GM12878 (cell line): ENCODE results near the gene RPS8. TPM values are rescaled to one million over a fixed set of nuclear protein-coding genes. Genes with fewer than 3 reads are reported as not detected.

Experiments
- ATAC-seq: fragments of 200-7000 bp; cut with Tn5 transposase; 3 replicates; pipeline ENCODE4 v1.9.1; 2020; ENCODE audit warnings: mild to moderate bottlenecking, moderate library complexity
- BruUV-seq: library from RNA; stranded (reverse); fragments of 400-500 nt; replicated peaks from 2 replicates; lab custom pipeline; 2021; lab: Mats Ljungman, UMichigan
- CTCF ChIA-PET: fragments of 300-600 bp; sonication (Branson Sonifier 250); formaldehyde crosslinking; extraction: SDS; loops from one replicate; lab custom pipeline; 2021; ENCODE audit warnings: inconsistent platforms; lab: Yijun Ruan, JAX
- POLR2A ChIA-PET: fragments of 350-600 bp; formaldehyde crosslinking; extraction: SDS; loops from one replicate; lab custom pipeline; 2021; ENCODE audit warnings: inconsistent platforms; lab: Charles Lee
- RAD21 ChIA-PET: fragments of 300-600 bp; sonication (Branson Sonifier 250); formaldehyde crosslinking; loops from one replicate; lab custom pipeline; 2023; ENCODE audit warnings: antibody characterized with exemption; ENCODE audit not compliant: unreplicated experiment; lab: Charles Lee
- SMC1A ChIA-PET: fragments of 300-600 bp; sonication (Branson Sonifier 250); formaldehyde crosslinking; loops from one replicate; lab custom pipeline; 2023; ENCODE audit not compliant: unreplicated experiment, uncharacterized antibody; lab: Charles Lee
- DNase-seq: peaks from one replicate; pipeline ENCODE4 v3.0.0-alpha.2; 2011; ENCODE audit warnings: low read depth, low spot score
- FAIRE-seq: peaks from 3 replicates; lab custom pipeline; 2011; peaks lifted over from hg19 to GRCh38; lab: Jason Lieb, UNC
- H2AFZ ChIP-seq: 2 replicates; pipeline ENCODE4 v1.6.0; 2011; ENCODE audit warnings: low read depth, low read length, control low read depth; ENCODE audit not compliant: control insufficient read depth
- H3K27ac ChIP-seq: 2 replicates; pipeline ENCODE4 v1.5.1; 2011; ENCODE audit warnings: control low read depth; ENCODE audit not compliant: control insufficient read depth, insufficient read depth
- H3K27me3 ChIP-seq, 2 experiments: replicated peaks in 1 of 2; 2 replicates each; pipeline versions ENCODE4 v1.6.0 to v1.6.1; 2011; ENCODE audit warnings: low read length in 1 of 2; ENCODE audit not compliant: control insufficient read depth in 2 of 2, insufficient read depth in 2 of 2
- H3K36me3 ChIP-seq, 2 experiments: 2 replicates each; pipeline ENCODE4 v1.5.1; 2011; ENCODE audit warnings: low read length in 1 of 2; ENCODE audit not compliant: control insufficient read depth in 2 of 2, insufficient read depth in 2 of 2
- H3K4me1 ChIP-seq: 2 replicates; pipeline ENCODE4 v1.6.1; 2011; ENCODE audit warnings: mild to moderate bottlenecking, low read length, moderate library complexity, mixed read lengths; ENCODE audit not compliant: control insufficient read depth, insufficient read depth
- H3K4me2 ChIP-seq: 2 replicates; pipeline ENCODE4 v1.6.0; 2011; ENCODE audit warnings: control low read depth; ENCODE audit not compliant: control insufficient read depth, insufficient read depth
- H3K4me3 ChIP-seq: fragments of 200-600 bp; sonication (generic); 2 replicates; pipeline ENCODE4 v1.5.1; 2016
- H3K79me2 ChIP-seq: 2 replicates; pipeline ENCODE4 v1.6.0; 2011; ENCODE audit warnings: low read length; ENCODE audit not compliant: control insufficient read depth, insufficient read depth
- H3K9ac ChIP-seq: 2 replicates; pipeline ENCODE4 v1.8.0; 2011; ENCODE audit warnings: low read length, control low read depth, mixed read lengths; ENCODE audit not compliant: control insufficient read depth, insufficient read depth
- H3K9me3 ChIP-seq: replicated peaks from 3 replicates; pipeline ENCODE4 v1.5.1; 2011; ENCODE audit warnings: mild to moderate bottlenecking, low read length; ENCODE audit not compliant: control insufficient read depth, insufficient read depth
- H4K20me1 ChIP-seq: 2 replicates; pipeline ENCODE4 v1.6.0; 2011; ENCODE audit not compliant: control insufficient read depth, insufficient read depth
- CBX5 ChIP-seq: sonication (generic); IDR thresholded peaks from 2 replicates; pipeline ENCODE4 v1.6.1; 2016; ENCODE audit warnings: low read depth, moderate library complexity, mild to moderate bottlenecking, inconsistent platforms
- MTA2 ChIP-seq: fragments of 450-650 bp; IDR thresholded peaks from 2 replicates; pipeline ENCODE4 v1.6.1; 2016; ENCODE audit warnings: low read depth, mild to moderate bottlenecking, moderate library complexity
- MYB ChIP-seq: fragments of 150-350 bp; IDR thresholded peaks from 2 replicates; pipeline ENCODE4 v1.6.1; 2014; ENCODE audit warnings: mild to moderate bottlenecking, low read depth, low read length, borderline replicate concordance
- RB1 ChIP-seq: fragments of 450-650 bp; formaldehyde crosslinking; IDR thresholded peaks from 2 replicates; pipeline ENCODE4 v1.6.1; 2017; ENCODE audit warnings: mild to moderate bottlenecking, borderline replicate concordance
- SPI1 ChIP-seq: IDR thresholded peaks from 2 replicates; pipeline ENCODE4 v1.6.1; 2011; ENCODE audit warnings: low read depth, mild to moderate bottlenecking, low read length, moderate library complexity, borderline replicate concordance; ENCODE audit not compliant: insufficient read depth
- WGBS: methylation state at CpG from one replicate; pipeline ENCODE4 v1.1.6; 2016; ENCODE audit warnings: low lambda C conversion rate; ENCODE audit not compliant: insufficient replicate concordance, insufficient coverage; ENCODE audit errors: missing lambda C conversion rate; 5-methylcytosine and 5-hydroxymethylcytosine counted together
- in situ Hi-C: fragments of 300-500 bp; cut with MboI; formaldehyde crosslinking; loops from 9 replicates; pipeline ENCODE4 v1.14.3; 2018; ENCODE audit warnings: mixed read lengths
- intact Hi-C: fragments of 100-400 bp; cut with micrococcal nuclease; formaldehyde crosslinking; loops from one replicate; pipeline ENCODE4 v1.14.2; 2022; ENCODE audit not compliant: unreplicated experiment
- polyA plus RNA-seq, 11 experiments: library from polyadenylated mRNA; depleted of rRNA in 4 of 11; unstranded in 6 of 11; stranded (reverse) in 5 of 11; fragments of >200 nt; fragmentation: Nextera tagmentation in 4 of 11; fragmentation: Illumina TruSeq in 1 of 11; extraction: Ambion mirVana in 4 of 11; extraction: Trizol in 1 of 11; gene quantifications; 1 replicate in 1 of 11; 2 replicates in 10 of 11; pipeline versions ENCODE4 v1.2.1 to v1.2.3, GENCODE V29; 2011 to 2016; ENCODE audit warnings: inconsistent platforms in 2 of 11, missing spikeins in 2 of 11, low read depth in 1 of 11
- total RNA-seq, 4 experiments: library from RNA; depleted of rRNA in 3 of 4; stranded (reverse); fragments of >200 nt in 3 of 4; fragmentation: Illumina TruSeq in 1 of 4; extraction: Trizol in 1 of 4; gene quantifications; 2 replicates each; pipeline versions ENCODE4 v1.2.1 to v1.2.3, GENCODE V29; 2013 to 2021
- TF ChIP-seq, protein P1 (sequence below): IDR thresholded peaks from 2 replicates; pipeline ENCODE4 v1.6.1; 2011; ENCODE audit warnings: mild to moderate bottlenecking, low read depth, low read length, moderate library complexity; ENCODE audit not compliant: insufficient replicate concordance
- TF ChIP-seq, protein P2 (sequence below): fragments of 450-650 bp; formaldehyde crosslinking; IDR thresholded peaks from 2 replicates; pipeline ENCODE4 v1.4.0; 2022; ENCODE audit warnings: mild to moderate bottlenecking, moderate library complexity
- TF ChIP-seq, protein P3 (sequence below): fragments of 450-650 bp; IDR thresholded peaks from 2 replicates; pipeline ENCODE4 v1.6.1; 2017; ENCODE audit warnings: low read depth, mild to moderate bottlenecking, moderate library complexity
- TF ChIP-seq, protein P4 (sequence below): fragments of 450-650 bp; formaldehyde crosslinking; IDR thresholded peaks from 2 replicates; pipeline ENCODE4 v1.5.0; 2022; ENCODE audit warnings: mild to moderate bottlenecking, missing genetic modification characterization

RPS8 gene
- total and polyA plus RNA-seq, 10 of the 15 experiments (the other 5 are each of a cell fraction or from before 2014, with no cell fraction given) = 1,296 to 3,461 (median 2,877) TPM

DNA sequence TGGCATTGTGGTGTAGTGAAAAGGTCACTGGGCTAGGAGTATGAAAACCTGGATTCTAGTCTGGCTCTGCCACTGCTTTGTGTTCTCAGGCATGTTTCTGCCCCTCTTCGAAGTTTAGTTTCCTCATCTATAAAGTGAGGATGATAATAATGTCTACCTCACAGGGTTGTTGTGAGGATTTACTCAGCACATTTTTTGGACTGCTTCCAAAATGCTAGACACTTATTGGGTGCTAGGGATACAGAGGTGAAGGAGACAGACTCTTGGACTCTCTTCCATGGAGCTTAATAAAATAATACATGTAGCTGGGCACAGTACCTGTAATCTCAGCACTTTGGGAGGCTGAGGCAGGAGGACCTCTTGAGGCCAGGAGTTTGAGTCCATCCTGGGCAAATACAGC lies 32.1 kb upstream of the RPS8 start:
- no peak overlapping the region for H2AFZ ChIP-seq
- H3K27ac ChIP-seq = no peak overlapping the region
- no TSS peak for BruUV-seq
- WGBS = 96% methylated on average over 1 of the region's 1 CpG
- intact Hi-C loops = no loop called here
- peaks cover 14 to 18% of the 10 kb centered on the region in 2 experiments for H3K36me3 ChIP-seq
- no peak for ATAC-seq
- H3K79me2 ChIP-seq = peaks cover 46% of the 10 kb centered on the region
- in situ Hi-C loops = no loop called here
- 0 out of 2 replicates have a peak overlapping the region, but pooled peaks have one; percentile 31 for H3K4me3 ChIP-seq
- RAD21 ChIA-PET = interaction anchor here (0.7 to 1.1 kb wide), 4 partner anchors 11 to 497 kb away, joined by 3 to 4 read pairs (median 3); no protein-coding TSS in a partner anchor
- H3K9me3 ChIP-seq = no peaks in the 10 kb centered on the region
- no peak for DNase-seq
- H3K4me1 ChIP-seq = no peaks in the 10 kb centered on the region; the same call in 1 of the 2 replicates
- no peak overlapping the region for H3K4me2 ChIP-seq
- no peak for FAIRE-seq
- CTCF ChIA-PET = interaction anchor here (1.1 to 1.9 kb wide), 6 partner anchors 11 to 550 kb away, joined by 3 to 11 read pairs (median 4); partner anchors contain the start of genes RNU5D-1 and RPS8
- H3K27me3 ChIP-seq = no peaks in the 10 kb centered on the region
- no peaks in the 10 kb centered on the region for H4K20me1 ChIP-seq
- H3K9ac ChIP-seq = no peak overlapping the region
- POLR2A ChIA-PET = interaction anchor here (0.6 to 2.4 kb wide), 8 partner anchors 10 to 1091 kb away, joined by 3 to 7 read pairs (median 3); partner anchors contain the start of genes RNU5D-1 and RPS8
- SMC1A ChIA-PET = interaction anchor here (0.5 to 3.3 kb wide), 5 partner anchors 12 to 213 kb away, joined by 3 to 26 read pairs (median 5); partner anchors contain the start of genes RNU5D-1 and RPS8
- TF ChIP-seq, protein P1, sequence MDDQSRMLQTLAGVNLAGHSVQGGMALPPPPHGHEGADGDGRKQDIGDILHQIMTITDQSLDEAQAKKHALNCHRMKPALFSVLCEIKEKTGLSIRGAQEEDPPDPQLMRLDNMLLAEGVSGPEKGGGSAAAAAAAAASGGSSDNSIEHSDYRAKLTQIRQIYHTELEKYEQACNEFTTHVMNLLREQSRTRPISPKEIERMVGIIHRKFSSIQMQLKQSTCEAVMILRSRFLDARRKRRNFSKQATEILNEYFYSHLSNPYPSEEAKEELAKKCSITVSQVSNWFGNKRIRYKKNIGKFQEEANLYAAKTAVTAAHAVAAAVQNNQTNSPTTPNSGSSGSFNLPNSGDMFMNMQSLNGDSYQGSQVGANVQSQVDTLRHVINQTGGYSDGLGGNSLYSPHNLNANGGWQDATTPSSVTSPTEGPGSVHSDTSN = no peak
- TF ChIP-seq RB1 = no peak
- TF ChIP-seq, protein P2, sequence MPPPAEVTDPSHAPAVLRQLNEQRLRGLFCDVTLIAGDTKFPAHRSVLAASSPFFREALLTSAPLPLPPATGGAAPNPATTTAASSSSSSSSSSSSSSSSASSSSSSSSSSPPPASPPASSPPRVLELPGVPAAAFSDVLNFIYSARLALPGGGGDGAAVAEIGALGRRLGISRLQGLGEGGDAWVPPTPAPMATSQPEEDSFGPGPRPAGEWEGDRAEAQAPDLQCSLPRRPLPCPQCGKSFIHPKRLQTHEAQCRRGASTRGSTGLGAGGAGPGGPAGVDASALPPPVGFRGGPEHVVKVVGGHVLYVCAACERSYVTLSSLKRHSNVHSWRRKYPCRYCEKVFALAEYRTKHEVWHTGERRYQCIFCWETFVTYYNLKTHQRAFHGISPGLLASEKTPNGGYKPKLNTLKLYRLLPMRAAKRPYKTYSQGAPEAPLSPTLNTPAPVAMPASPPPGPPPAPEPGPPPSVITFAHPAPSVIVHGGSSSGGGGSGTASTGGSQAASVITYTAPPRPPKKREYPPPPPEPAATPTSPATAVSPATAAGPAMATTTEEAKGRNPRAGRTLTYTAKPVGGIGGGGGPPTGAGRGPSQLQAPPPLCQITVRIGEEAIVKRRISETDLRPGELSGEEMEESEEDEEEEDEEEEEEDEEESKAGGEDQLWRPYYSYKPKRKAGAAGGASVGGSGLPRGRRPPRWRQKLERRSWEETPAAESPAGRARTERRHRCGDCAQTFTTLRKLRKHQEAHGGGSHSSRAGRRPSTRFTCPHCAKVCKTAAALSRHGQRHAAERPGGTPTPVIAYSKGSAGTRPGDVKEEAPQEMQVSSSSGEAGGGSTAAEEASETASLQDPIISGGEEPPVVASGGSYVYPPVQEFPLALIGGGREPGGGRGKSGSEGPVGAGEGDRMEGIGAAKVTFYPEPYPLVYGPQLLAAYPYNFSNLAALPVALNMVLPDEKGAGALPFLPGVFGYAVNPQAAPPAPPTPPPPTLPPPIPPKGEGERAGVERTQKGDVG (CRISPR knock-in tag) = no peak
- TF ChIP-seq SPI1 = no peak
- TF ChIP-seq, protein P3, sequence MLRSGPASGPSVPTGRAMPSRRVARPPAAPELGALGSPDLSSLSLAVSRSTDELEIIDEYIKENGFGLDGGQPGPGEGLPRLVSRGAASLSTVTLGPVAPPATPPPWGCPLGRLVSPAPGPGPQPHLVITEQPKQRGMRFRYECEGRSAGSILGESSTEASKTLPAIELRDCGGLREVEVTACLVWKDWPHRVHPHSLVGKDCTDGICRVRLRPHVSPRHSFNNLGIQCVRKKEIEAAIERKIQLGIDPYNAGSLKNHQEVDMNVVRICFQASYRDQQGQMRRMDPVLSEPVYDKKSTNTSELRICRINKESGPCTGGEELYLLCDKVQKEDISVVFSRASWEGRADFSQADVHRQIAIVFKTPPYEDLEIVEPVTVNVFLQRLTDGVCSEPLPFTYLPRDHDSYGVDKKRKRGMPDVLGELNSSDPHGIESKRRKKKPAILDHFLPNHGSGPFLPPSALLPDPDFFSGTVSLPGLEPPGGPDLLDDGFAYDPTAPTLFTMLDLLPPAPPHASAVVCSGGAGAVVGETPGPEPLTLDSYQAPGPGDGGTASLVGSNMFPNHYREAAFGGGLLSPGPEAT = no peak
- no peak for TF ChIP-seq CBX5
- TF ChIP-seq, protein P4, sequence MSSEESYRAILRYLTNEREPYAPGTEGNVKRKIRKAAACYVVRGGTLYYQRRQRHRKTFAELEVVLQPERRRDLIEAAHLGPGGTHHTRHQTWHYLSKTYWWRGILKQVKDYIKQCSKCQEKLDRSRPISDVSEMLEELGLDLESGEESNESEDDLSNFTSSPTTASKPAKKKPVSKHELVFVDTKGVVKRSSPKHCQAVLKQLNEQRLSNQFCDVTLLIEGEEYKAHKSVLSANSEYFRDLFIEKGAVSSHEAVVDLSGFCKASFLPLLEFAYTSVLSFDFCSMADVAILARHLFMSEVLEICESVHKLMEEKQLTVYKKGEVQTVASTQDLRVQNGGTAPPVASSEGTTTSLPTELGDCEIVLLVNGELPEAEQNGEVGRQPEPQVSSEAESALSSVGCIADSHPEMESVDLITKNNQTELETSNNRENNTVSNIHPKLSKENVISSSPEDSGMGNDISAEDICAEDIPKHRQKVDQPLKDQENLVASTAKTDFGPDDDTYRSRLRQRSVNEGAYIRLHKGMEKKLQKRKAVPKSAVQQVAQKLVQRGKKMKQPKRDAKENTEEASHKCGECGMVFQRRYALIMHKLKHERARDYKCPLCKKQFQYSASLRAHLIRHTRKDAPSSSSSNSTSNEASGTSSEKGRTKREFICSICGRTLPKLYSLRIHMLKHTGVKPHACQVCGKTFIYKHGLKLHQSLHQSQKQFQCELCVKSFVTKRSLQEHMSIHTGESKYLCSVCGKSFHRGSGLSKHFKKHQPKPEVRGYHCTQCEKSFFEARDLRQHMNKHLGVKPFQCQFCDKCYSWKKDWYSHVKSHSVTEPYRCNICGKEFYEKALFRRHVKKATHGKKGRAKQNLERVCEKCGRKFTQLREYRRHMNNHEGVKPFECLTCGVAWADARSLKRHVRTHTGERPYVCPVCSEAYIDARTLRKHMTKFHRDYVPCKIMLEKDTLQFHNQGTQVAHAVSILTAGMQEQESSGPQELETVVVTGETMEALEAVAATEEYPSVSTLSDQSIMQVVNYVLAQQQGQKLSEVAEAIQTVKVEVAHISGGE = no peak
- no peak for TF ChIP-seq MYB
- no peak for TF ChIP-seq MTA2
